ENCODE results near the gene UNCX.
"Not testable (repeated sequence)": the region's sequence is repeated elsewhere in the genome, so short reads cannot be mapped to it uniquely, and the experiment has no call there.

Gene UNCX

GRCh38 chr7:1278543-1278942, 45.9 kb downstream of the UNCX start:
- Histone ChIP-seq H3K4me1 (ENCODE audit: low read length) (no peaks in the 10 kb centered on the region), H2AFZ (ENCODE audit: low read length) (no peak overlapping the region), H3K9me2 (replicated peaks; ENCODE audit: insufficient read depth, low read length) (no peaks in the 10 kb centered on the region), H3K9ac (ENCODE audit: low read length) (no peak overlapping the region), H4K20me1 (ENCODE audit: insufficient read depth, low read length) (no peaks in the 10 kb centered on the region), H3K79me2 (ENCODE audit: low read length) (no peaks in the 10 kb centered on the region), H3K9me3 (replicated peaks; ENCODE audit: insufficient read depth, low read length) (no peaks in the 10 kb centered on the region), H3K36me3 (replicated peaks; ENCODE audit: insufficient read depth, low read length) (no peaks in the 10 kb centered on the region), H3K27ac (ENCODE audit: low read length) (no peak overlapping the region), H3K4me2 (ENCODE audit: low read depth, low read length) (no peak overlapping the region), H3K27me3 (replicated peaks; ENCODE audit: insufficient read depth, low read length) (peaks cover 30% of the 10 kb centered on the region), H3K4me3 (ENCODE audit: low read length) (no peak overlapping the region), H3F3A (ENCODE audit: insufficient read depth, low read length) (no peaks in the 10 kb centered on the region)
- DNase-seq: no peak
- TF ChIP-seq EZH2 (optimal IDR thresholded peaks at IDR 0.05; ENCODE audit: low read depth, low read length) (no peak), EZH2phosphoT487 (IDR thresholded peaks at IDR 0.05; ENCODE audit: low read length) (no peak), CTCF (IDR thresholded peaks at IDR 0.05; ENCODE audit: low read length) (no peak)

DNA sequence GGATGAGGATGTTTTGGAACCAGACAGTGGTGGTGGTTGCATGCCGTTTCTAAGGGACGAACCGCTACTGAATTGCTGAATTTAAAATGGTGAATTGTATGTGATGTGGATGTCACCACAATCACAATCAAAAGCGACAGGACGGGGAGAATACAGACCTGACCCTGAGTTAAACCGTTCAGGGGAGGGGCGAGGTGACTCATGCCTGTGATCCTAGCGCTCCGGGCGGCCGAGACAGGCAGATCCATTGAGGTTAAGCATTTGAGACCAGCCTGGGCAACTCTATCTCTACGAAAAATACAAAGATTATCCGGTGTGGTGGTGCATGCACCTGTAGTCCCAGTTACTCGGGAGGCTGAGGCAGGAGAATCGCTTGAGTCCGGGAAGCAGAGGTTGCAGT, 46.4 kb downstream of the UNCX start:
- Histone ChIP-seq H3K27me3 (replicated peaks; ENCODE audit: insufficient read depth, low read length) (peaks cover 34% of the 10 kb centered on the region), H3K9me3 (replicated peaks; ENCODE audit: insufficient read depth, low read length) (no peaks in the 10 kb centered on the region), H3F3A (ENCODE audit: insufficient read depth, low read length) (no peaks in the 10 kb centered on the region), H4K20me1 (ENCODE audit: insufficient read depth, low read length) (no peaks in the 10 kb centered on the region), H2AFZ (ENCODE audit: low read length) (no peak overlapping the region), H3K9me2 (replicated peaks; ENCODE audit: insufficient read depth, low read length) (no peaks in the 10 kb centered on the region), H3K4me1 (ENCODE audit: low read length) (no peaks in the 10 kb centered on the region), H3K27ac (ENCODE audit: low read length) (no peak overlapping the region), H3K36me3 (replicated peaks; ENCODE audit: insufficient read depth, low read length) (no peaks in the 10 kb centered on the region), H3K9ac (ENCODE audit: low read length) (no peak overlapping the region), H3K4me2 (ENCODE audit: low read depth, low read length) (no peak overlapping the region), H3K4me3 (ENCODE audit: low read length) (no peak overlapping the region), H3K79me2 (ENCODE audit: low read length) (no peaks in the 10 kb centered on the region)
- DNase-seq: no peak
- TF ChIP-seq CTCF (IDR thresholded peaks at IDR 0.05; ENCODE audit: low read length): no peak
- TF ChIP-seq EZH2phosphoT487 (IDR thresholded peaks at IDR 0.05; ENCODE audit: low read length): no peak
- TF ChIP-seq EZH2 (optimal IDR thresholded peaks at IDR 0.05; ENCODE audit: low read depth, low read length): no peak

GRCh38 chr7:1279895-1280294, 47.2 kb downstream of the UNCX start:
- not testable (repeated sequence) for H3K4me1 ChIP-seq (ENCODE audit: low read length); H3F3A ChIP-seq (ENCODE audit: insufficient read depth, low read length); H3K36me3 ChIP-seq (replicated peaks; ENCODE audit: insufficient read depth, low read length)

DNA sequence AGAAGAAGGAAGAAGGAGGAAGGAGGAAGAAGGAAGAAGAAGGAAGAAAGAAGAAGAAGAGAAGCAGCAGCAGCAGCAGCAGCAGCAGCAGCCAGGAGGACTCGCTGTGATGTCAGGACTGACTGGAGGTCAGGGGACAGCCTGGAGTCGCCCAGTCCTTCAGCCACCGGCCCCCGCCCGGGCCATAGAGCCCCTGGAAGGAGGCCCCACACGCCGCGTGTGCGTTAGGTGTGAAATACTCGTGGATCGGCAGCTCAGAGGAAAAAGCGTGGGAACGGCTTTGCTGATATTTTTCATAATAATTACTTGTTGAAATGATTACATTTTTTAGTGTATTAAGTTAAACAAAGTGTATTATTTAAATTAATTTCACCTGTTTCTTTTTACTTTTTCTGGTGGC, 48.4 kb downstream of the UNCX start:
- H3K79me2 ChIP-seq (ENCODE audit: low read length): no peaks in the 10 kb centered on the region
- no peaks in the 10 kb centered on the region for H3K36me3 ChIP-seq (replicated peaks; ENCODE audit: insufficient read depth, low read length)
- no peaks in the 10 kb centered on the region for H3K9me2 ChIP-seq (replicated peaks; ENCODE audit: insufficient read depth, low read length)
- no peak overlapping the region for H3K9ac ChIP-seq (ENCODE audit: low read length)
- no peaks in the 10 kb centered on the region for H4K20me1 ChIP-seq (ENCODE audit: insufficient read depth, low read length)
- TF ChIP-seq EZH2phosphoT487 (IDR thresholded peaks at IDR 0.05; ENCODE audit: low read length) (no peak), CTCF (IDR thresholded peaks at IDR 0.05; ENCODE audit: low read length) (no peak), EZH2 (optimal IDR thresholded peaks at IDR 0.05; ENCODE audit: low read depth, low read length) (no peak)
- no peaks in the 10 kb centered on the region for H3K4me1 ChIP-seq (ENCODE audit: low read length)
- H3K27me3 ChIP-seq (replicated peaks; ENCODE audit: insufficient read depth, low read length): peaks cover 55% of the 10 kb centered on the region
- no peaks in the 10 kb centered on the region for H3K9me3 ChIP-seq (replicated peaks; ENCODE audit: insufficient read depth, low read length)
- no peaks in the 10 kb centered on the region for H3F3A ChIP-seq (ENCODE audit: insufficient read depth, low read length)
- H3K4me3 ChIP-seq (ENCODE audit: low read length): no peak overlapping the region
- no peak overlapping the region for H2AFZ ChIP-seq (ENCODE audit: low read length)
- no peak overlapping the region for H3K4me2 ChIP-seq (ENCODE audit: low read depth, low read length)
- no peak overlapping the region for H3K27ac ChIP-seq (ENCODE audit: low read length)
- DNase-seq: no peak

More at GRCh38 chr7:1279895-1280294, 47.2 kb downstream of the UNCX start:
- H3K9ac ChIP-seq (ENCODE audit: low read length); H4K20me1 ChIP-seq (ENCODE audit: insufficient read depth, low read length); H3K4me3 ChIP-seq (ENCODE audit: low read length); H3K4me2 ChIP-seq (ENCODE audit: low read depth, low read length); H3K9me3 ChIP-seq (replicated peaks; ENCODE audit: insufficient read depth, low read length); H3K27ac ChIP-seq (ENCODE audit: low read length); H3K9me2 ChIP-seq (replicated peaks; ENCODE audit: insufficient read depth, low read length); H3K79me2 ChIP-seq (ENCODE audit: low read length); H2AFZ ChIP-seq (ENCODE audit: low read length); DNase-seq: not testable (repeated sequence)
- peaks cover 43% of the 10 kb centered on the region for H3K27me3 ChIP-seq (replicated peaks; ENCODE audit: insufficient read depth, low read length)
